MM.1S (cell line): ENCODE measurements around the gene CANT1.

Experiments used
- DNase-seq: peaks from one replicate; pipeline ENCODE4 v3.0.0-alpha.2; 2015
- H2AFZ ChIP-seq: fragments of 300-600 bp; sonication (generic); 2 replicates; pipeline ENCODE4 v1.6.0; 2016; ENCODE audit warnings: antibody characterized with exemption, low read length
- H3F3A ChIP-seq: fragments of 300-600 bp; sonication (generic); 2 replicates; pipeline ENCODE4 v1.6.1; 2016; ENCODE audit warnings: mild to moderate bottlenecking, antibody characterized with exemption, low read length, moderate library complexity, mixed read lengths; ENCODE audit not compliant: insufficient read depth
- H3K27ac ChIP-seq: fragments of 300-600 bp; sonication (generic); 2 replicates; pipeline ENCODE4 v1.5.1; 2016; ENCODE audit warnings: mild to moderate bottlenecking, low read length
- H3K27me3 ChIP-seq: fragments of 300-600 bp; sonication (generic); replicated peaks from 2 replicates; pipeline ENCODE4 v1.6.0; 2016; ENCODE audit warnings: low read length; ENCODE audit not compliant: insufficient read depth
- H3K36me3 ChIP-seq: fragments of 300-600 bp; sonication (generic); replicated peaks from 2 replicates; pipeline ENCODE4 v1.6.1; 2016; ENCODE audit warnings: mild to moderate bottlenecking, low read length, mixed read lengths; ENCODE audit not compliant: insufficient read depth
- H3K4me1 ChIP-seq: fragments of 300-600 bp; sonication (generic); 2 replicates; pipeline ENCODE4 v1.6.1; 2016; ENCODE audit warnings: low read length, mixed read lengths
- H3K4me2 ChIP-seq: fragments of 300-600 bp; sonication (generic); 2 replicates; pipeline ENCODE4 v1.6.0; 2016; ENCODE audit warnings: low read depth, low read length
- H3K4me3 ChIP-seq: fragments of 300-600 bp; sonication (generic); 2 replicates; pipeline ENCODE4 v1.5.1; 2016; ENCODE audit warnings: low read length, mixed read lengths
- H3K79me2 ChIP-seq: fragments of 300-600 bp; sonication (generic); 2 replicates; pipeline ENCODE4 v1.6.1; 2016; ENCODE audit warnings: mixed run types, low read length, mixed read lengths
- H3K9ac ChIP-seq: fragments of 300-600 bp; sonication (generic); 2 replicates; pipeline ENCODE4 v1.6.1; 2016; ENCODE audit warnings: low read length, mixed read lengths
- H3K9me2 ChIP-seq: fragments of 300-600 bp; sonication (generic); replicated peaks from 2 replicates; pipeline ENCODE4 v1.6.1; 2016; ENCODE audit warnings: mild to moderate bottlenecking, low read length, mixed read lengths; ENCODE audit not compliant: insufficient read depth
- H3K9me3 ChIP-seq: fragments of 300-600 bp; sonication (generic); replicated peaks from 2 replicates; pipeline ENCODE4 v1.6.1; 2016; ENCODE audit warnings: mild to moderate bottlenecking, low read length, mixed read lengths; ENCODE audit not compliant: insufficient read depth
- H4K20me1 ChIP-seq: fragments of 300-600 bp; sonication (generic); 2 replicates; pipeline ENCODE4 v1.6.1; 2016; ENCODE audit warnings: mild to moderate bottlenecking, low read length, moderate library complexity, mixed read lengths; ENCODE audit not compliant: insufficient read depth
- EZH2 ChIP-seq: fragments of 300-600 bp; sonication (generic); optimal IDR thresholded peaks from 2 replicates; pipeline ENCODE3; 2017; ENCODE audit warnings: low read depth, mild to moderate bottlenecking, antibody characterized with exemption, low read length, mixed read lengths
- EZH2phosphoT487 ChIP-seq: fragments of 300-600 bp; sonication (generic); IDR thresholded peaks from 2 replicates; pipeline ENCODE4 v1.6.1; 2018; ENCODE audit warnings: antibody characterized with exemption, low read length
- TF ChIP-seq, protein P1 (sequence below): fragments of 300-600 bp; sonication (generic); IDR thresholded peaks from 2 replicates; pipeline ENCODE4 v1.5.1; 2016; ENCODE audit warnings: antibody characterized with exemption, low read length, mixed read lengths

The CANT1 gene

DNA sequence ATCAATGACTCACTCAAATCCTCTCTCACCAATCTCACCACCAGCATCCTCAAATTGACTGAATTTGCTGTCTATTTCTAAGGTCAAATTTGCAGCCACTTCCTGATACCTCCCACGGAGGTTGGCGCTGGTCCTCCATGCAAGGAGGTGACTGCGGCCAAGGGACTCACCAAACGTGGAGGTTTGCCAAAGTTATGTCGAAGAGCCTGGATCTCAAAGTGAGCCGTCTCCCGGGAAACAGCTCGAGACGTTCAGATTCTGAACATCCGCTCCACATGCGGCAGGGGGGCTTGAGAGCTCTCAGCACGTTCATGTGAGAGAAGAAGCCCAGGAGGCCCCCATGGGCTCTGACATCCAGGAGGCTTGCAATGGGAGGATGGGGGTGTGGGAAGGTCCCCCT, 52.4 kb downstream of the CANT1 start:
- H3K4me3 ChIP-seq: no peak overlapping the region
- no peaks in the 10 kb centered on the region for H4K20me1 ChIP-seq
- no peaks in the 10 kb centered on the region for H3K9me2 ChIP-seq
- no peak overlapping the region for H3K9ac ChIP-seq
- no peaks in the 10 kb centered on the region for H3K4me1 ChIP-seq
- no peak overlapping the region for H3K27ac ChIP-seq
- H3K27me3 ChIP-seq: peaks cover 36% of the 10 kb centered on the region
- H3K36me3 ChIP-seq: no peaks in the 10 kb centered on the region
- no peak overlapping the region for H3K4me2 ChIP-seq
- no peak for DNase-seq
- no peaks in the 10 kb centered on the region for H3F3A ChIP-seq
- no peak for TF ChIP-seq EZH2phosphoT487
- TF ChIP-seq, protein P1, sequence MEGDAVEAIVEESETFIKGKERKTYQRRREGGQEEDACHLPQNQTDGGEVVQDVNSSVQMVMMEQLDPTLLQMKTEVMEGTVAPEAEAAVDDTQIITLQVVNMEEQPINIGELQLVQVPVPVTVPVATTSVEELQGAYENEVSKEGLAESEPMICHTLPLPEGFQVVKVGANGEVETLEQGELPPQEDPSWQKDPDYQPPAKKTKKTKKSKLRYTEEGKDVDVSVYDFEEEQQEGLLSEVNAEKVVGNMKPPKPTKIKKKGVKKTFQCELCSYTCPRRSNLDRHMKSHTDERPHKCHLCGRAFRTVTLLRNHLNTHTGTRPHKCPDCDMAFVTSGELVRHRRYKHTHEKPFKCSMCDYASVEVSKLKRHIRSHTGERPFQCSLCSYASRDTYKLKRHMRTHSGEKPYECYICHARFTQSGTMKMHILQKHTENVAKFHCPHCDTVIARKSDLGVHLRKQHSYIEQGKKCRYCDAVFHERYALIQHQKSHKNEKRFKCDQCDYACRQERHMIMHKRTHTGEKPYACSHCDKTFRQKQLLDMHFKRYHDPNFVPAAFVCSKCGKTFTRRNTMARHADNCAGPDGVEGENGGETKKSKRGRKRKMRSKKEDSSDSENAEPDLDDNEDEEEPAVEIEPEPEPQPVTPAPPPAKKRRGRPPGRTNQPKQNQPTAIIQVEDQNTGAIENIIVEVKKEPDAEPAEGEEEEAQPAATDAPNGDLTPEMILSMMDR: no peak
- TF ChIP-seq EZH2: no peak
- H3K79me2 ChIP-seq: no peaks in the 10 kb centered on the region
- H2AFZ ChIP-seq: no peak overlapping the region
- H3K9me3 ChIP-seq: no peaks in the 10 kb centered on the region

DNA sequence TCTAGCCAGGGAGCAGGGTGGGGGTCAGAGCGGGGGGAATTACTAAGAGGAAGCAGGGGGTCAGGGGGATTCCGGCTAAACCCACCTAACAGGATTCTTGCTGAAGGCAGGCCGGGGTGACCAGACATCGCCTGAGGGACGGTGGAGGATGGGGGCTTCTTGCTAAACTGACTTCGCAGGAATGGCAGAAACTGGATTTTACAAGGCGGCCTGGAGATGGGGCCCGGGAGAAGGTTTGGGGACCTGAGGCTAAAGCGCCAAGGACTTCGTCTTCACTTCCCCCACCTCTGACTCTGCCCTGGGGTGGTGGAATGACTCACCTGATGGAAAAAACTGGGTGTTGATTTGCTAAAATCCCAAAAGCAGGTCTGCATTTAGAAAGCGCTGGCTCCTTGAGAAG, 53.3 kb downstream of the CANT1 start:
- Histone ChIP-seq H3K9me2 (no peaks in the 10 kb centered on the region), H4K20me1 (no peaks in the 10 kb centered on the region), H3K79me2 (no peaks in the 10 kb centered on the region), H3K9me3 (no peaks in the 10 kb centered on the region), H3K4me2 (no peak overlapping the region), H3K36me3 (no peaks in the 10 kb centered on the region), H3K27me3 (peaks cover 36% of the 10 kb centered on the region), H2AFZ (no peak overlapping the region), H3K4me1 (no peaks in the 10 kb centered on the region), H3F3A (no peaks in the 10 kb centered on the region), H3K27ac (no peak overlapping the region), H3K9ac (no peak overlapping the region), H3K4me3 (no peak overlapping the region)
- DNase-seq: no peak
- TF ChIP-seq EZH2phosphoT487 (no peak), EZH2 (no peak)
- TF ChIP-seq, protein P1: no peak

DNA sequence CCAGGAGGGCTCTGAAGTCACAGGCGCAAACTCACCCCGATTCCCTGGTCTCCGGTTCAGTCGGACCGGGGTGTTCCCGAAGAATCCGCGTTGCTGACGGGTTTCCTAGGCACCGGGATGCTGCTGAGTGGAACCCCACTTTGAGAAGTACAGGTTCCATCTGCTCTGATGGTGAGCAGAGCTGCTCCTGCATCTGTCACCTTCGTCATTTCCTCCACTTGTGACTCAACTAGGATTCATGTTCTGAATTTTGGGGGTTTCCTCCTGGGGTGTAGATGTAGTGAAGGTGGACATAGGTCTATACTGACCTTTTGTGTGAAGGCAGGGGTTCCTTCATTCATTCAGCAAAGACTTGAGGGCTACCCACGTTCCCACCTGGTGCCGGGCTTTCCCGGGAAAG, 54.9 kb downstream of the CANT1 start:
- DNase-seq: no peak
- no peaks in the 10 kb centered on the region for H3K4me1 ChIP-seq
- H3K4me2 ChIP-seq: no peak overlapping the region
- H2AFZ ChIP-seq: no peak overlapping the region
- H4K20me1 ChIP-seq: no peaks in the 10 kb centered on the region
- H3K9me2 ChIP-seq: no peaks in the 10 kb centered on the region
- H3F3A ChIP-seq: no peaks in the 10 kb centered on the region
- TF ChIP-seq, protein P1: no peak
- TF ChIP-seq EZH2 (no peak), EZH2phosphoT487 (no peak)
- H3K4me3 ChIP-seq: no peak overlapping the region
- H3K9me3 ChIP-seq: no peaks in the 10 kb centered on the region
- H3K79me2 ChIP-seq: no peaks in the 10 kb centered on the region
- H3K36me3 ChIP-seq: no peaks in the 10 kb centered on the region
- peaks cover 36% of the 10 kb centered on the region for H3K27me3 ChIP-seq
- H3K27ac ChIP-seq: no peak overlapping the region
- no peak overlapping the region for H3K9ac ChIP-seq
